AG10803 (cell line): Measurements from ENCODE around the gene TAX1BP3.
"Not testable (repeated sequence)": the region's sequence is repeated elsewhere in the genome, so short reads cannot be mapped to it uniquely, and the experiment has no call there.

Experiments used
- DNase-seq: peaks from one replicate; pipeline ENCODE4 v3.0.0; 2010; ENCODE audit warnings: low read depth
- H3K4me3 ChIP-seq: 2 replicates; pipeline ENCODE4 v1.5.1; 2011; ENCODE audit warnings: mild to moderate bottlenecking, low read length, control low read depth
- TF ChIP-seq, protein P1 (sequence below): conservative IDR thresholded peaks from 2 replicates; pipeline ENCODE4 v1.5.1; 2011; ENCODE audit warnings: mild to moderate bottlenecking, low read length, control low read depth, inconsistent platforms

Gene TAX1BP3

DNA sequence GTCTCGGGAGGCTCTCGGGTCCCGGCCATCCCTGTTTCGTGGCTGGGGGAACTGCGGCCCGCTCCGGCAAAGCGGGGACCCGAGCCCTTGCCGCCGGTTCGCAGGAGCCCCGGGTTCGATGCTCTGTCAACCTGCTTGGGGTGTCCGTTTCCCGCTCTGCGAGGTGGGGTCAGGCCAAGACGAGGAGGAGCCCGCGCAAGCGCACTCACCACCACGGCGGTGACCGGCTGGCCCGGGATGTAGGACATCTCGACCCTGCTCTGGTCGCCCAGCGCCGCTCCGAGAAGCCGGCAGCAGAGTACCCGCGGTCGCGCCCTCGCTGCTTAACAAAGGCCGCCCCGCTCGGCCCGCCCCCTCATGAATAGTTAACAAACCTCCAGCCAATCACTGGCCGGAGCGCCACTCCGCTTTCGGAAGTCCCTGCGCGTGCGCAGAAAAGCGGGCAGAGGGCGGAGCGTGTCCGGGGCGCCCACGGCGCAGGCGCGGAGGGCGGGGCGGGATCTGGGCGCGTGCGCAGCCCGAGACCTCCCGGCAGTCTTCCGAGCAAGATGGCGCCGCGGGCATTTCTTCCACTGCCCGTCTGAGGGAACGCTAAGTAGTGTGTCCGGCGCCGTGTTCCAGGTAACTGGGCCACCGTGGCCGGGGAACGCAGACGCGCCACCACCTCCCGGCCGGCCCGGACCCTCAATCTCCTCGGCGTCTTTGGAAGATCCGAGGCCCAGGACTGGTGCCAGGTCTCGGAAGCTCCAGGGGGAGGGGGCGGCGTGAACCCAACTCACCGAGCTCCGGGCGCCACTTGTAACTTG, at the start of gene TAX1BP3, which contains the start of gene EMC6:
Gene TAX1BP3, minus strand, starts transcription at position 300 of the 806 bp plus-strand sequence. Its CDS starts 52 bp downstream, at position 248.
Gene EMC6, plus strand, starts transcription at position 534 of the 806 bp plus-strand sequence. CDS start 335 bp downstream, outside the sequence.
- H3K4me3 ChIP-seq = peak within 1 kb of the TSS; percentile 97
- peak; percentile 96 for DNase-seq
- TF ChIP-seq, protein P1, sequence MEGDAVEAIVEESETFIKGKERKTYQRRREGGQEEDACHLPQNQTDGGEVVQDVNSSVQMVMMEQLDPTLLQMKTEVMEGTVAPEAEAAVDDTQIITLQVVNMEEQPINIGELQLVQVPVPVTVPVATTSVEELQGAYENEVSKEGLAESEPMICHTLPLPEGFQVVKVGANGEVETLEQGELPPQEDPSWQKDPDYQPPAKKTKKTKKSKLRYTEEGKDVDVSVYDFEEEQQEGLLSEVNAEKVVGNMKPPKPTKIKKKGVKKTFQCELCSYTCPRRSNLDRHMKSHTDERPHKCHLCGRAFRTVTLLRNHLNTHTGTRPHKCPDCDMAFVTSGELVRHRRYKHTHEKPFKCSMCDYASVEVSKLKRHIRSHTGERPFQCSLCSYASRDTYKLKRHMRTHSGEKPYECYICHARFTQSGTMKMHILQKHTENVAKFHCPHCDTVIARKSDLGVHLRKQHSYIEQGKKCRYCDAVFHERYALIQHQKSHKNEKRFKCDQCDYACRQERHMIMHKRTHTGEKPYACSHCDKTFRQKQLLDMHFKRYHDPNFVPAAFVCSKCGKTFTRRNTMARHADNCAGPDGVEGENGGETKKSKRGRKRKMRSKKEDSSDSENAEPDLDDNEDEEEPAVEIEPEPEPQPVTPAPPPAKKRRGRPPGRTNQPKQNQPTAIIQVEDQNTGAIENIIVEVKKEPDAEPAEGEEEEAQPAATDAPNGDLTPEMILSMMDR = no peak

DNA sequence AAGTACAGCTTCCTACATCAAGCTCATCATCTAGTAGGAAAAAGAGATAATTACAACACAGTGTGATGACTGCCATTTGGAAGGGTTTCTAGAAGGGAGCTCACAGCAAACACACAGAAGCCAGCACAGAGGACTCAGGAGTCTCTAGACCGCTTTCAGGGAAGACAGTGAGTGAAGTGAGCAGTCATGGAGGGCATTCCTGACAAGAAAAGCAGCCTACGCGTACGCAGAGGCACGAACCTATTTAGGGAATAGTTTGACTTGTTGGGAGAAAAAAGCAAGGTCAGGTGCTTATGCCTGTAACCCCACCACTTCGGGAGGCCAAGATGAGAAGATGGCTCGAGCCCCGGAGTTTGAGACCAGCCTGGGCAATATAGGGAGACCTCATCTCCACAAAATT, 46.9 kb upstream of the TAX1BP3 start:
- H3K4me3 ChIP-seq = no peak overlapping the region
- TF ChIP-seq, protein P1 = no peak
- DNase-seq = no peak

GRCh38 chr17:3712811-3713463, 44.6 kb upstream of the TAX1BP3 start:
- DNase-seq = no peak
- no peak overlapping the region for H3K4me3 ChIP-seq
- TF ChIP-seq, protein P1 = no peak

DNA sequence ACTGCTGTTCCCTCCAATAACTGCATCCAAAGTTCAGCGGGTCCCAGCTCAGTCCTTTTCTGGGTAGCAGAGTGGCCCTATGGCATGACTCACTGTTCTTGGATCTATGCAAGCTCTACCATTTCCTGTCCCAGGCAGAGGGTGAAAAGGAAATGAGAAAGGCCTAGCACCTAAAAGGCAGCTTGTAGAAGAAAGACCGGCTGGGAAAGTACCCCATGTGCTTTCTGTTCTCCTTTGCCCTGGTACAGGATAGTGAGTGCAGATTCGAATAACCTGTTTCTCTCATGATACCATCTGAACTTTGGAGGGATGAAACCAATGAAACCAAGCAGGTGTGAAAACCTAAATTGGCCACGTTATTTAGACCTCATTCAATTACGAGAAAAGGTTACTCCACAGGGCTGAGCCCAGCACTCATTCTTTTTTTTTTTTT, 42.6 kb upstream of the TAX1BP3 start:
- no peak overlapping the region for H3K4me3 ChIP-seq
- peak; percentile 30 for DNase-seq
- TF ChIP-seq, protein P1 = no peak

GRCh38 chr17:3708366-3708765, 40.0 kb upstream of the TAX1BP3 start:
- TF ChIP-seq, protein P1 = no peak
- no peak overlapping the region for H3K4me3 ChIP-seq
- no peak for DNase-seq

DNA sequence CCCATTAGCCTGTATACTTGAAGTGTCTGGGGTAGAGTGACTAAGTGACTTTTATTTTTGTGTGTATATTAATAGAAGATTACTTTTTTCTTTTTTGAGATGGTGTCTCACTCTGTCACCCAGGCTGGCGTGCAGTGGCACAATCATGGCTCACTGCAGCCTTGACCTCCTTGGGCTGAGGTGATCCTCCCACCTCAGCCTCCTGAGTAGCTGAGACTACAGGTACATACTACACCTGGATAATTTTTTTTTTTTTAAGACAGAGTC, 37.3 kb upstream of the TAX1BP3 start:
- not testable (repeated sequence) for DNase-seq, H3K4me3 ChIP-seq

DNA sequence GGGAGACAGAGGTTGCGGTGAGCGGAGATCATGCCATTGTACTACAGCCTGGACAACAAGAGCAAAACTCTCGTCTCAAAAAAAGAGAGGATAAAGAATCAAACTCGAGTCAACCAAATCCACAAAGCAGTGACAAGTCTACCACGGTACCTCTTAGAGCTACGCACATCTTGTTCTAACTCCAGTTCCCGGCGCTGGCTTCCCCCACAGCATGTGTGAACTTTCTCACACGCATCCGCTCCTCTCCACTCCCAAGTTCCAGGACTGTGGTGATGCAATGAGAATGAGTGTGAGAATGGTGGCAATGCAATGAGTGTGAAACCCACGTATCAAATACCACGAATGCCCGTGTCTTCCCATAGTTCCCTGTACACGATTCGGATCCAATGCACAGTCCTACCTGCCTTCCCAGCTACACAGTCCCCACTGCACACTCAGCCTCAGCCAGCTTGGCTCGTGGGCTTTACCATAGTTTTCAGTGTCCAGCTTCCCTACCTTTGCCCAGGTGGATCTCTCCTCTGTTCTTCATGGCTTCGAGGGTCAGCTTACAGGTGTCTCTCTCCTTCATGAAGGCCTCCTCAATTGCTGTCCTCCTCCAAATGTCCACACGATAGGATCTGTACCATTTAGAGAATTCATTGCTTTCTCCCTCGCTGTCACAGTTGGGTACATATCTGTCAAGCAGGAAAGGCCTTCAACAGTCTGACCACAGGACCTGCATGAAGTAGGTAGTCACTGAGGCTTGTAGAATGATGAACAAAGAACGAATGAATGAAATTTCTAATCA, 36.7 kb upstream of the TAX1BP3 start:
- DNase-seq = no peak
- TF ChIP-seq, protein P1 = no peak
- no peak overlapping the region for H3K4me3 ChIP-seq

GRCh38 chr17:3702041-3702539, 33.7 kb upstream of the TAX1BP3 start:
- not testable (repeated sequence) for H3K4me3 ChIP-seq, DNase-seq
